ENCODE results near the gene DDX51.

- TF ChIP-seq, protein P1, sequence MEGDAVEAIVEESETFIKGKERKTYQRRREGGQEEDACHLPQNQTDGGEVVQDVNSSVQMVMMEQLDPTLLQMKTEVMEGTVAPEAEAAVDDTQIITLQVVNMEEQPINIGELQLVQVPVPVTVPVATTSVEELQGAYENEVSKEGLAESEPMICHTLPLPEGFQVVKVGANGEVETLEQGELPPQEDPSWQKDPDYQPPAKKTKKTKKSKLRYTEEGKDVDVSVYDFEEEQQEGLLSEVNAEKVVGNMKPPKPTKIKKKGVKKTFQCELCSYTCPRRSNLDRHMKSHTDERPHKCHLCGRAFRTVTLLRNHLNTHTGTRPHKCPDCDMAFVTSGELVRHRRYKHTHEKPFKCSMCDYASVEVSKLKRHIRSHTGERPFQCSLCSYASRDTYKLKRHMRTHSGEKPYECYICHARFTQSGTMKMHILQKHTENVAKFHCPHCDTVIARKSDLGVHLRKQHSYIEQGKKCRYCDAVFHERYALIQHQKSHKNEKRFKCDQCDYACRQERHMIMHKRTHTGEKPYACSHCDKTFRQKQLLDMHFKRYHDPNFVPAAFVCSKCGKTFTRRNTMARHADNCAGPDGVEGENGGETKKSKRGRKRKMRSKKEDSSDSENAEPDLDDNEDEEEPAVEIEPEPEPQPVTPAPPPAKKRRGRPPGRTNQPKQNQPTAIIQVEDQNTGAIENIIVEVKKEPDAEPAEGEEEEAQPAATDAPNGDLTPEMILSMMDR (IDR thresholded peaks at IDR 0.05): no peak
- no peak for TF ChIP-seq POLR2A (IDR thresholded peaks at IDR 0.05)
These were observed 36.8 kb upstream of the DDX51 start for GRCh38 chr12:132180648-132181546.

Data from Peyer's patch (tissue), 4 donors.